Liver (tissue), 9 donors: ENCODE measurements around the gene FBXO3. TPM values are rescaled to one million over a fixed set of nuclear protein-coding genes. Genes with fewer than 3 reads are reported as not detected.

Source experiments
- DNase-seq: peaks from one replicate; pipeline ENCODE4 v3.0.0-alpha.2; 2017; ENCODE audit warnings: low spot score
- H3K27ac ChIP-seq, 2 donors: one replicate each; pipeline ENCODE4 v1.7.0; 2013; ENCODE audit warnings: inconsistent platforms in 2 of 2, low read length in 2 of 2, control low read depth in 1 of 2, low read depth in 1 of 2, mild to moderate bottlenecking in 1 of 2
- H3K27me3 ChIP-seq, 4 donors: one replicate each; pipeline versions ENCODE4 v1.6.1 to v1.7.0; 2013; ENCODE audit warnings: low read length in 3 of 4, inconsistent platforms in 1 of 4, mild to moderate bottlenecking in 1 of 4, moderate library complexity in 1 of 4; ENCODE audit not compliant: control insufficient read depth in 4 of 4, insufficient read depth in 4 of 4
- H3K36me3 ChIP-seq, 4 donors: one replicate each; pipeline versions ENCODE4 v1.6.1 to v1.7.0; 2013; ENCODE audit warnings: low read length in 3 of 4, mild to moderate bottlenecking in 3 of 4, low read depth in 1 of 4, moderate library complexity in 1 of 4; ENCODE audit not compliant: control insufficient read depth in 4 of 4, insufficient read depth in 3 of 4
- H3K4me1 ChIP-seq, 4 donors: one replicate each; pipeline versions ENCODE4 v1.6.1 to v1.7.0; 2013; ENCODE audit warnings: low read length in 3 of 4, mild to moderate bottlenecking in 3 of 4, moderate library complexity in 1 of 4; ENCODE audit not compliant: control insufficient read depth in 4 of 4, insufficient read depth in 4 of 4
- H3K4me3 ChIP-seq, 3 donors: one replicate each; pipeline versions ENCODE4 v1.6.1 to v1.7.0; 2013; ENCODE audit warnings: low read length in 3 of 3, control low read depth in 1 of 3, low read depth in 1 of 3, mild to moderate bottlenecking in 1 of 3
- H3K9ac ChIP-seq, 2 donors: one replicate each; pipeline ENCODE4 v1.7.0; 2013; ENCODE audit warnings: low read length in 2 of 2, mild to moderate bottlenecking in 2 of 2, moderate library complexity in 2 of 2, control low read depth in 1 of 2, low read depth in 1 of 2
- H3K9me3 ChIP-seq, 4 donors: one replicate each; pipeline versions ENCODE4 v1.6.1 to v1.7.0; 2013; ENCODE audit warnings: low read length in 3 of 4; ENCODE audit not compliant: control insufficient read depth in 4 of 4
- ATF3 ChIP-seq: IDR thresholded peaks from 2 replicates; pipeline ENCODE4 v1.6.1; 2016; ENCODE audit warnings: antibody characterized with exemption
- CTCF ChIP-seq: fragments of 150-350 bp; IDR thresholded peaks from 2 replicates; pipeline ENCODE4 v1.5.1; 2017; ENCODE audit warnings: improper control_type of control experiment, low read depth, low read length; ENCODE audit not compliant: missing input control
- EGR1 ChIP-seq, 2 donors: IDR thresholded peaks; 2 replicates each; pipeline ENCODE4 v1.6.1; 2016 to 2018; ENCODE audit warnings: antibody characterized with exemption in 2 of 2, low read depth in 2 of 2
- FOXA2 ChIP-seq: IDR thresholded peaks from 2 replicates; pipeline ENCODE4 v1.6.1; 2016; ENCODE audit warnings: antibody characterized with exemption
- GABPA ChIP-seq, 2 donors: IDR thresholded peaks in 1 of 2; conservative IDR thresholded peaks in 1 of 2; 2 replicates each; pipeline ENCODE4 v1.6.1; 2016; ENCODE audit warnings: antibody characterized with exemption in 2 of 2, mild to moderate bottlenecking in 1 of 2, moderate library complexity in 1 of 2
- HNF4A ChIP-seq, 2 donors: conservative IDR thresholded peaks; 2 replicates each; pipeline ENCODE4 v1.6.1; 2016; ENCODE audit warnings: antibody characterized with exemption in 2 of 2, mild to moderate bottlenecking in 2 of 2
- HNF4G ChIP-seq: IDR thresholded peaks from 2 replicates; pipeline ENCODE4 v1.6.1; 2016; ENCODE audit warnings: antibody characterized with exemption
- MAX ChIP-seq: IDR thresholded peaks from 2 replicates; pipeline ENCODE4 v1.6.1; 2016; ENCODE audit warnings: antibody characterized with exemption
- NR2F2 ChIP-seq: IDR thresholded peaks from 2 replicates; pipeline ENCODE4 v1.6.1; 2016; ENCODE audit warnings: antibody characterized with exemption
- RAD21 ChIP-seq, 2 donors: IDR thresholded peaks; 2 replicates each; pipeline ENCODE4 v1.6.1; 2016; ENCODE audit warnings: antibody characterized with exemption in 2 of 2, mild to moderate bottlenecking in 2 of 2
- RXRA ChIP-seq, 2 donors: IDR thresholded peaks; 2 replicates each; pipeline ENCODE4 v1.6.1; 2017 to 2018; ENCODE audit warnings: antibody characterized with exemption in 2 of 2, mild to moderate bottlenecking in 1 of 2
- TAF1 ChIP-seq: conservative IDR thresholded peaks from 2 replicates; pipeline ENCODE4 v1.6.1; 2016; ENCODE audit warnings: antibody characterized with exemption, mild to moderate bottlenecking
- YY1 ChIP-seq: IDR thresholded peaks from 2 replicates; pipeline ENCODE4 v1.6.1; 2016; ENCODE audit warnings: antibody characterized with exemption, mild to moderate bottlenecking
- WGBS: extraction: QIAGEN DNeasy Blood & Tissue Kit; methylation state at CpG from one replicate; pipeline ENCODE4 v1.1.7; 2013; 5-methylcytosine and 5-hydroxymethylcytosine counted together
- polyA plus RNA-seq, 2 donors: library from polyadenylated mRNA; stranded (reverse) in 1 of 2; unstranded in 1 of 2; fragments of 200-250 nt in 1 of 2; fragments of >200 nt in 1 of 2; fragmentation: Nextera tagmentation in 1 of 2; extraction: Ambion mirVana in 1 of 2; gene quantifications; one replicate each; pipeline versions ENCODE4 v1.2.1 to v1.2.3, GENCODE V29; 2013 to 2015
- total RNA-seq, 2 donors: library from RNA; depleted of rRNA; stranded (reverse); fragments of >200 nt; gene quantifications; one replicate each; pipeline ENCODE4 v1.2.3, GENCODE V29; 2014
- TF ChIP-seq, protein P1 (sequence below): IDR thresholded peaks from 2 replicates; pipeline ENCODE4 v1.6.1; 2016; ENCODE audit warnings: antibody characterized with exemption, mild to moderate bottlenecking
- TF ChIP-seq, protein P2 (sequence below): IDR thresholded peaks from 2 replicates; pipeline ENCODE4 v1.6.1; 2016; ENCODE audit warnings: antibody characterized with exemption
- donor health status: healthy.
- donor health status: healthy.
- donor health status: healthy.
- donor health status: healthy.
- donor health status: healthy.

Gene FBXO3
- total and polyA plus RNA-seq, 4 donors, result 12.2 to 36.4 (median 18.8) TPM

- TF ChIP-seq NR2F2 (no peak), MAX (no peak), GABPA (IDR thresholded peaks at IDR 0.05 in 1 of 2, conservative IDR thresholded peaks at IDR 0.05 in 1 of 2) (no peak), FOXA2 (no peak), HNF4G (no peak)
- Histone ChIP-seq H3K9me3 (no peaks in the 10 kb centered on the region), H3K4me3 (no peak overlapping the region), H3K27me3 (no peaks in the 10 kb centered on the region), H3K36me3 (no peaks in the 10 kb centered on the region), H3K9ac (no peak overlapping the region), H3K27ac (no peak overlapping the region), H3K4me1 (no peaks in the 10 kb centered on the region)
- no peak for DNase-seq
- WGBS, result 56% methylated on average over 2 of the region's 2 CpGs
These were observed 12.8 kb upstream of the FBXO3 start for GRCh38 chr11:33787076-33787475.

GRCh38 chr11:33785609-33786008, 11.3 kb upstream of the FBXO3 start:
- no peak for DNase-seq
- Histone ChIP-seq H3K27me3 (no peaks in the 10 kb centered on the region), H3K9me3 (no peaks in the 10 kb centered on the region), H3K27ac (no peak overlapping the region), H3K4me3 (no peak overlapping the region), H3K36me3 (no peaks in the 10 kb centered on the region), H3K9ac (no peak overlapping the region), H3K4me1 (no peaks in the 10 kb centered on the region)
- TF ChIP-seq MAX (no peak), NR2F2 (no peak), YY1 (no peak), ATF3 (no peak), CTCF (no peak), TAF1 (no peak), FOXA2 (no peak), RAD21 (IDR thresholded peaks at IDR 0.05) (no peak), HNF4G (no peak), EGR1 (IDR thresholded peaks at IDR 0.05; ENCODE audit: low read depth in 2 of 2) (no peak), RXRA (IDR thresholded peaks at IDR 0.05) (no peak), HNF4A (conservative IDR thresholded peaks at IDR 0.05) (no peak)
- TF ChIP-seq, protein P1, sequence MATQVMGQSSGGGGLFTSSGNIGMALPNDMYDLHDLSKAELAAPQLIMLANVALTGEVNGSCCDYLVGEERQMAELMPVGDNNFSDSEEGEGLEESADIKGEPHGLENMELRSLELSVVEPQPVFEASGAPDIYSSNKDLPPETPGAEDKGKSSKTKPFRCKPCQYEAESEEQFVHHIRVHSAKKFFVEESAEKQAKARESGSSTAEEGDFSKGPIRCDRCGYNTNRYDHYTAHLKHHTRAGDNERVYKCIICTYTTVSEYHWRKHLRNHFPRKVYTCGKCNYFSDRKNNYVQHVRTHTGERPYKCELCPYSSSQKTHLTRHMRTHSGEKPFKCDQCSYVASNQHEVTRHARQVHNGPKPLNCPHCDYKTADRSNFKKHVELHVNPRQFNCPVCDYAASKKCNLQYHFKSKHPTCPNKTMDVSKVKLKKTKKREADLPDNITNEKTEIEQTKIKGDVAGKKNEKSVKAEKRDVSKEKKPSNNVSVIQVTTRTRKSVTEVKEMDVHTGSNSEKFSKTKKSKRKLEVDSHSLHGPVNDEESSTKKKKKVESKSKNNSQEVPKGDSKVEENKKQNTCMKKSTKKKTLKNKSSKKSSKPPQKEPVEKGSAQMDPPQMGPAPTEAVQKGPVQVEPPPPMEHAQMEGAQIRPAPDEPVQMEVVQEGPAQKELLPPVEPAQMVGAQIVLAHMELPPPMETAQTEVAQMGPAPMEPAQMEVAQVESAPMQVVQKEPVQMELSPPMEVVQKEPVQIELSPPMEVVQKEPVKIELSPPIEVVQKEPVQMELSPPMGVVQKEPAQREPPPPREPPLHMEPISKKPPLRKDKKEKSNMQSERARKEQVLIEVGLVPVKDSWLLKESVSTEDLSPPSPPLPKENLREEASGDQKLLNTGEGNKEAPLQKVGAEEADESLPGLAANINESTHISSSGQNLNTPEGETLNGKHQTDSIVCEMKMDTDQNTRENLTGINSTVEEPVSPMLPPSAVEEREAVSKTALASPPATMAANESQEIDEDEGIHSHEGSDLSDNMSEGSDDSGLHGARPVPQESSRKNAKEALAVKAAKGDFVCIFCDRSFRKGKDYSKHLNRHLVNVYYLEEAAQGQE, result no peak
- TF ChIP-seq, protein P2, sequence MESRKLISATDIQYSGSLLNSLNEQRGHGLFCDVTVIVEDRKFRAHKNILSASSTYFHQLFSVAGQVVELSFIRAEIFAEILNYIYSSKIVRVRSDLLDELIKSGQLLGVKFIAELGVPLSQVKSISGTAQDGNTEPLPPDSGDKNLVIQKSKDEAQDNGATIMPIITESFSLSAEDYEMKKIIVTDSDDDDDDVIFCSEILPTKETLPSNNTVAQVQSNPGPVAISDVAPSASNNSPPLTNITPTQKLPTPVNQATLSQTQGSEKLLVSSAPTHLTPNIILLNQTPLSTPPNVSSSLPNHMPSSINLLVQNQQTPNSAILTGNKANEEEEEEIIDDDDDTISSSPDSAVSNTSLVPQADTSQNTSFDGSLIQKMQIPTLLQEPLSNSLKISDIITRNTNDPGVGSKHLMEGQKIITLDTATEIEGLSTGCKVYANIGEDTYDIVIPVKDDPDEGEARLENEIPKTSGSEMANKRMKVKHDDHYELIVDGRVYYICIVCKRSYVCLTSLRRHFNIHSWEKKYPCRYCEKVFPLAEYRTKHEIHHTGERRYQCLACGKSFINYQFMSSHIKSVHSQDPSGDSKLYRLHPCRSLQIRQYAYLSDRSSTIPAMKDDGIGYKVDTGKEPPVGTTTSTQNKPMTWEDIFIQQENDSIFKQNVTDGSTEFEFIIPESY, result no peak
- 78% methylated on average over 3 of the region's 3 CpGs for WGBS
